Amniotic stem cell (primary cell): ENCODE results near the gene CDKN2B-AS1.

ENCODE experiments used
- DNase-seq: peaks from one replicate; lab custom pipeline; 2025; lab: John Stamatoyannopoulos, UW

The CDKN2B-AS1 gene

GRCh38 chr9:22118810-22119521 is 124.4 kb downstream of the CDKN2B-AS1 start:
- no peak for DNase-seq

GRCh38 chr9:22119522-22120158 is 125.0 kb downstream of the CDKN2B-AS1 start:
- no peak for DNase-seq

GRCh38 chr9:22120159-22120549 is 125.6 kb downstream of the CDKN2B-AS1 start:
- no peak for DNase-seq

- no peak for DNase-seq
Observed at GRCh38 chr9:22120595-22120994, 126.0 kb downstream of the CDKN2B-AS1 start.

GRCh38 chr9:22124263-22125011 is 129.8 kb downstream of the CDKN2B-AS1 start:
- no peak for DNase-seq

GRCh38 chr9:22129133-22129532 is 134.5 kb downstream of the CDKN2B-AS1 start:
- no peak for DNase-seq

GRCh38 chr9:22129633-22130032 is 135.0 kb downstream of the CDKN2B-AS1 start:
- DNase-seq = no peak

- no peak for DNase-seq
Observed at GRCh38 chr9:22131817-22132216, 137.2 kb downstream of the CDKN2B-AS1 start.

GRCh38 chr9:22134390-22134789 is 139.8 kb downstream of the CDKN2B-AS1 start:
- DNase-seq = no peak

- no peak for DNase-seq
Observed at GRCh38 chr9:22136461-22137096, 142.0 kb downstream of the CDKN2B-AS1 start.

- no peak for DNase-seq
Observed at GRCh38 chr9:22138956-22139660, 144.5 kb downstream of the CDKN2B-AS1 start.

- no peak for DNase-seq
Observed at GRCh38 chr9:22141908-22142307, 147.3 kb downstream of the CDKN2B-AS1 start.

- no peak for DNase-seq
Observed at GRCh38 chr9:22142671-22143070, 148.1 kb downstream of the CDKN2B-AS1 start.

- DNase-seq = no peak
Observed at GRCh38 chr9:22143799-22144625, 149.4 kb downstream of the CDKN2B-AS1 start.

GRCh38 chr9:22146604-22147003 is 152.0 kb downstream of the CDKN2B-AS1 start:
- DNase-seq = no peak

GRCh38 chr9:22147813-22148527 is 153.4 kb downstream of the CDKN2B-AS1 start:
- DNase-seq = no peak

- DNase-seq = no peak
Observed at GRCh38 chr9:22148528-22148875, 153.9 kb downstream of the CDKN2B-AS1 start.

GRCh38 chr9:22148876-22149637 is 154.5 kb downstream of the CDKN2B-AS1 start:
- DNase-seq = no peak

GRCh38 chr9:22154064-22154463 is 159.5 kb downstream of the CDKN2B-AS1 start:
- no peak for DNase-seq

GRCh38 chr9:22156586-22156985 is 162.0 kb downstream of the CDKN2B-AS1 start:
- no peak for DNase-seq
